ENCODE measurements around the gene SETBP1. TPM values are rescaled to one million over a fixed set of nuclear protein-coding genes. Genes with fewer than 3 reads are reported as not detected.
A peak's percentile ranks its signal among the peaks of the same experiment; 100 is the strongest.

Gene SETBP1
- total RNA-seq, 2 donors from 2014 or later, result 9.8 to 16.7 TPM

DNA sequence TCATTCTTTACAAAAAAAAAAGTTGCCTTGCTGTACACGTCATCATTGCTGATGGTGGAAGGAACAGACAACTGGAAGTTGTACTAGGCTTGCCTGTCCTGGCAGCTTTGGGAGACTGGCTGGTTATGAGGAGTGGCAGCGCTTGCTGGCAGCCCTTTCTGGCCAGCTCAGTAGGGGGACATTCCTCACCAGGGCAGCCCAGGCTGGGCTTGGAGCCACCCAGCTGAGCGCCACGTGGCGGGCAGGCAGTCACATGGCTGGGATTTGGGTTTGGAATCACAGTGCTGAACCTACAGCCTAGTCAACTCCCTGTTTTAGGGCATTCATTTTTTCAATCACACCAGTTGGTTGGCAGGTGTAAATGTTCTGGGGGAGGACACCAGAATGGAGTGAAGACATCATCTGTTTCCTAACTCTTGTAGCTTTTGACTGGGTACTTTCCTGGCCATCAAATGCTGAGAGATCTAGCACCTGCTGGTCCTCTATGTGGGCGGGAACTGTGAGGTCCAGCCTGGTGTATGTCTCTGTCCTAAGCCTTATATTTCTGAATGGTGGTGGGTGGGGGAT, 139.3 kb downstream of the SETBP1 start:
- intact Hi-C loops (cut with DNase I), result no loop called here
- peak; percentile 78 to 94 for ATAC-seq
- DNase-seq, result no peak

GRCh38 chr18:44821924-44822323, 141.2 kb downstream of the SETBP1 start:
- intact Hi-C loops (cut with DNase I), result no loop called here
- ATAC-seq (no peak), DNase-seq (no peak)

- intact Hi-C loops (cut with DNase I), result no loop called here
- no peak for ATAC-seq
Observed at GRCh38 chr18:44823286-44823685, 142.6 kb downstream of the SETBP1 start.

GRCh38 chr18:44823782-44824181, 143.1 kb downstream of the SETBP1 start:
- intact Hi-C loops (cut with DNase I), result no loop called here
- DNase-seq (no peak), ATAC-seq (peak in 1 of 2 donors; percentile 28)

More at GRCh38 chr18:44823286-44823685, 142.6 kb downstream of the SETBP1 start:
- no peak for DNase-seq

DNA sequence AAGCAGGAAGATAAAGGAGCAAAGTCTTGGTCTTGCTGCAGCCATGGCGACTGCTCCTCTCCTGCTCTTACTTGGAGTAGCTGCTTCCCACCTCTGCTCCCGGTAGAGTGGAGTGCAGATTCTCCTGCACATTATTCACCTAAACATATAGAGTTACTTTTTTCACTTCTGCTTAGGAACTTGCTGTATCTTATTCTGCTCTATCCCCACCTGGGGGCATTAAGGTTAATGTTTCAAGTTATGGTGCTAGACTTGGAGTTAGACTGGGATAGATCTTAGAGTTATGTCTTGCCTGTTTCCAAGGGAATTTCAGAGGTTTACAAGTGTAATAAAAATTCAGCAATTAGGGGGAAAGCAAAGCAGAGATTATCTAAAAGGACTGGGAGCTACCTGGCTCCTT, 144.2 kb downstream of the SETBP1 start:
- ATAC-seq (no peak), DNase-seq (no peak)
- intact Hi-C loops (cut with DNase I), result no loop called here

GRCh38 chr18:44826418-44827259, 146.0 kb downstream of the SETBP1 start:
- ATAC-seq, result peak; percentile 59 to 75
- DNase-seq, result peak; percentile 79
- intact Hi-C loops (cut with DNase I), result no loop called here

- ATAC-seq (no peak), DNase-seq (no peak)
- intact Hi-C loops (cut with DNase I), result no loop called here
Observed at GRCh38 chr18:44828080-44828479, 147.4 kb downstream of the SETBP1 start.

DNA sequence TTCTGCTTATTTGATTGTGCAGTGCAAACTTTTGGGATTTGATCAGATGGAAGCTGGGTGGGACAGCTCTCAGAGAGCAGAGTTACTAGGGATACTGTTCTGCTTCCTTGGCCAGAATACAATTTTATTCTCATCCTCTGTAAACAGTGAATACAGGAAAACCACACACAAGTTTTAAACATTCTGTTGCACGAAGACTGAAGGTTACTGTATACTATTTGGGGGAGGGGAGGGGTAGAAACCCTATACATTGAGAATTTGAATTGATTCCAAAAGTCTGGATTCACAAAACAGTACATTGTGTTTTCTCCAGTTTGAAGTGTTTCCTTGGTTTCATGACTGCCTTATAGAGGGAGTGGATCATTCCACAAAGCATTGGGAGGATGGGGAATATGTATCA, 149.9 kb downstream of the SETBP1 start:
- intact Hi-C loops (cut with DNase I), result no loop called here
- ATAC-seq (no peak), DNase-seq (no peak)

- intact Hi-C loops (cut with DNase I), result no loop called here
- no peak for ATAC-seq
- DNase-seq, result no peak
Observed at GRCh38 chr18:44833786-44834185, 153.1 kb downstream of the SETBP1 start.

- ATAC-seq (no peak), DNase-seq (no peak)
- intact Hi-C loops (cut with DNase I), result no loop called here
Observed at GRCh38 chr18:44834867-44835469, 154.3 kb downstream of the SETBP1 start.

DNA sequence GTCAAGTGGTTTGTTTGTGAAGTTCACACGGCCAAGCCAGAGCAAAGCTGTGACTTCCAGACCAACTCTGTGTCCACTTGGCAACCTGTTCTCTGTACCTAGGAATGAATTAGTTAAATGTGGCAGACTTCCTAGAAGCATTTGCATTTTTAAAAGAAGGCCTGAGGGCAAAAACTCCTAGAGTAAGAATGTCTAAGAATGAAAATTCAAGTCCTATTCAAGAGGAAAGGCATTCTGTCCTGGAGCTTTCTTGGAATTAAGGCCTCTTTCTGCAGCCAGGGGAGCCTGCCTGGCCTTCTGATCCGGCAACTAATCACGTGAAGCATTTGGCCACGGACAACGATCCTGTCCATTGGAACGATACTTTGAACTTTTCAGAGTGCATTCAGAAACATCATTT, 155.0 kb downstream of the SETBP1 start:
- DNase-seq (no peak), ATAC-seq (no peak)
- intact Hi-C loops (cut with DNase I), result no loop called here

DNA sequence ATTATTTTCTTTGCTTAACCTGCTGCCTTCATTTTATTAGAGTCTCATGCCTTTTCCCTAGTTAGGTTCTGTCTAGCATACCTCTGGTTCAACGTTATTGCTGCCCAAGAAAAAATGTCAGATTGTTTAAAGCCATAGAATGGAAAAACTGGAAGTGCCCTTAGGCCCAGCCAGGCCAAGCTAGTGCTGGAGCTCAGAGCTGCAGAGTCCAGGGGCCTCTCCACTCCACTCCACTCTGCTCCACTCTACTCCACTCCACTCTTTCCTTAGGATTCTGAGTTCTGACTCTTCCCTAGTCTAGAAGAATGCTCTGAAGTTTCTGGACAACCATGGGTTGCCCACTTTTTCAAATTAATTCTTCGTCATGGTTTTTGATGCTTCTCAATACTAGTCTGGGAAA, 155.6 kb downstream of the SETBP1 start:
- intact Hi-C loops (cut with DNase I), result no loop called here
- DNase-seq (no peak), ATAC-seq (no peak)

DNA sequence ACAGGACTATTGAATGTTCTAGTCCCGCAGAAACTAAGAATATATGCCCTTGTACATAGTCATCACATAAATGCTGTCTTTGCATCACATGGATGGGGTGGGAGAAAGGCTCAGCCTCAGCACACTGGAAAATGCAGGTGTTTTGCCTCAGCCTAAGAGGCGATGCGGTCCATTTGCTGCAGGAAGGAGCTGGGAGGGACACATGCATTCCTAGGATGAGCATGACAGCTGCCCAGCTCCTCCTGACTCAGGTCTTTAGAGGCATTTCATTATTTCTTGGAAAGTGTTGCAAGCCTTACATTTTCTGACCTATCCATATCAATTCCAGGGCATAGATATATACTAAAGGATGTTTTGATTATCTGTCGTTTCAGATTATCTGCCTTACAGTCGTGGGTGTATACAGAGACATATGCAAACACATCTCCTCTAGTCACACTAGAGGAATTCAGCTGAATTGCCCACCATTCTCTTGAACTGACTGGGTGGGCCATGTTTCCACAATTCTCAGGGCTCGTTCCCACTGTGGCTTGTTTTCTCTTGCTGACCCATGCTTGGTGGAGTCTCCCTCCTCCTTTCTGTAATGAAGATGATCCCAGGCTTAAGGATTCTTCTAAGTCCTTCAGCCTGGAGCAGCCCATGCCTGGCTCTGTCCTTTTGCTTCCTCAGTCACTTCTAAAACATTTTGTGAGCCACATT, 156.9 kb downstream of the SETBP1 start:
- intact Hi-C loops (cut with DNase I), result no loop called here
- no peak for DNase-seq
- ATAC-seq, result no peak

DNA sequence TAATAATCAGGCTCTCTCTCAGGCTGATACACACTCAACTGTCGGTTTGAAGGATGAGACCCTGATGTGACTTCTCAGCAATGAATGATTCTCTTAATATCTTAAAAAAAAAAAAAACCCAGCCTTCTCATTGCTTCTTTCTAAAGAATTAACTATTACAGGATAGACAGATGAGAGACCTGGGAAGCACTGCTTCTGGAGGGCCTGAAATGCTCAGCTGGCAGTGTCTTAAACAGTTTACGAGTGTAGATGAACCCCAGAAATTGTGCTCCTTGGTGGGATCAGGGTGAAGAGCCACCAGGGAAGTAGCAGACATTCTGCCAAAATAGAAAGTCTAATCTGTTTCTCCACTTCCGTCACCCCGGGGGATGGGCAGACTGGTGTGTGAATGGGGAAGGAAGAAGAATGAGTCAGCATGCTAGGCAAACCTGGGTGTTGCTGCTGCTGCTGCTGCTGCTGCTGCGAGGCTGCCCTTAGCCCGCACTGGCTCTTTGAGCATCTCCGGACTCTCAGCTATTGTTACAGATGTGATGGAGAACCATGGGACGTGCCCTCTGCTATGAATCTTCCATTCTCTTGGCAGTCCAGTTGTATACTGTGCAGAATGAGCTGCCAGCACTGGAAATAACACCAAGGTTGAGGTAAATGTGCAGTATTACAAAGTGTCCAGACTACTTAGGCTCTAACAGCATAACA, 158.4 kb downstream of the SETBP1 start:
- ATAC-seq, result peak; percentile 73 to 88
- peak; percentile 81 for DNase-seq

DNA sequence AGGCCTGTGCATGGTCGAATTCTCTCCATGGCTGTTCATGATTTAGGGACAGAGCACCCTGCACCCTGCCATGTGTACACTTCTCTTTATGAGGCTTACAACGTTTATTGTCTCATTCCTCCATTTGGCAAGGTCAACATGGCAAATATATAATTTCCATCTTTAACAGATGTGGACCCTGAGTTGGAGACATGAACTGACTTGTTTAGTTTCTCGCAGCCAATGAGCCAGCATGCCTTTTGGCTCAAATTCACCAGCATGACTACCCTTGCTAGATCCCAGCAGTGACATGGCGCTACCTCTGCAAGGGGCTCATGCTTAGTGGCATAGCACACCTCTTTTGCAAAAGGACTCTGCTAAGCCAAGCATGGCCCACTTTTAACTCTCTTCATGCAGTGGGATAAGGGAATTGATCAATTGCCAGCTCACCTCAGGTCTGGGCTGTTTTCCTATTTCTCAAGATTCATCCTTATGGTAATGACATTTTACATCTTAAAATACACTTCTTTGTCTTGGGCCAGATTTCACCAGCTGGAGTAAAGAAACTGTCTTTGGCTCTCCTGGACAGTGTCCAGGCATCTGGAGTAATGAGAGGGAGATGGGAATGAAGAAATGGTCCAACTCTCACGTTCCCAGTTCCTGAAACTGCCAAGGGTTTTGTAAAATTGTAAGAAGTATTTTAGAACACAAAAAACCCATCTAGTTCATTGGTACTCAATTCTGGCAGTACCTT, 159.5 kb downstream of the SETBP1 start:
- intact Hi-C loops (cut with DNase I), result no loop called here
- DNase-seq, result no peak
- no peak for ATAC-seq

More for the DNA sequence above, 158.4 kb downstream of the SETBP1 start:
- intact Hi-C loops (cut with DNase I), result no loop called here

- no peak for DNase-seq
- intact Hi-C loops (cut with DNase I), result no loop called here
- no peak for ATAC-seq
Observed at GRCh38 chr18:44841221-44841620, 160.5 kb downstream of the SETBP1 start.

- ATAC-seq (no peak), DNase-seq (no peak)
- intact Hi-C loops (cut with DNase I), result no loop called here
Observed at GRCh38 chr18:44841752-44842587, 161.3 kb downstream of the SETBP1 start.

Data from left cardiac atrium (tissue), 4 donors.